ENCODE measurements around the gene U2SURP. TPM values are rescaled to one million over a fixed set of nuclear protein-coding genes. Genes with fewer than 3 reads are reported as not detected.

Gene U2SURP
- total RNA-seq, 6 donors from 2014 or later = 47.4 to 126 (median 58.6) TPM

DNA sequence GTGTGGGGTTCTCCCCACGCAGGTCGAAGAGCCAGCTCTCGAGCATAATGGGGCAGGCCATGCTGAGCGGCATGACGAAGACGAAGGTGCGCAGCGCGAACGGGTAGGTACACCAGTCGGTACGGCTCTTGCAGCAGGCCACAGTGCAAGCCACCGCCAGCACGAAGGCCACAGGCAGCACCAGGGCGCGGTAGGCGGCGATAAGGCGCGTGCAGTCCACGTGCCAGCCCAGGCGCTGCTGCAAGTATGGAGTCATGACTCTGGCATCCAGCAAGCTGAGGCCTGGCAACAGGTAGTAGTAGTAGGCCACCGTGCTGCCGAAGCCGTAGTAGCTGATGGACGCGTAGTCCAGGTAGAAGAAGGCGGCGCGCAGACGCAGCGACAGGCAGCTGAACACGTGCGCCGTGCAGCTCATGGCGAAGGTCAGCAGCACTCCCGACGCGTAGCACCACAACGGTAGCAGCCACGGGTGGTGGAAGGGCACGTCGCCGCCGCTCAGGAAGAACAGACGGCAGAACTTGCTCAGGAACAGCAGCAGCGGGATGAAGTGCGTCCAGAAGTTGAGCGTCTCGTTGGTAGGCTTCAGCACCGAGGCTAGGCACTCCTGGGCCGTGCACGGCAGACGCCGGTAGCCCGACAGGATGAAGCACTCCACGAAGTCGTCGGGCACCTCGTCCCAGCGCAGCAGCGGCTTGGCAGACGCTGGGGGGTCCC, 38.7 kb upstream of the U2SURP start:
- Histone ChIP-seq H3K9me3 (no peaks in the 10 kb centered on the region), H3K4me1 (peaks cover 9 to 19% (median 12%) of the 10 kb centered on the region in 4 donors), H3K4me3 (peak overlapping the region in 3 of 4 donors; percentile 48 to 62 (median 53)), H3K36me3 (no peaks in the 10 kb centered on the region), H3K27ac (no peak overlapping the region), H3K27me3 (peaks cover 0 to 33% (median 17%) of the 10 kb centered on the region in 4 donors)
- ATAC-seq (ENCODE audit: low FRiP score in 2 of 2) (peak; percentile 3 to 34), DNase-seq (peak in 1 of 2 donors; percentile 77)
- 76 to 81% methylated on average over 45 to 46 of the region's 63 CpGs for WGBS, 2 donors
- TF ChIP-seq EP300 (IDR thresholded peaks at IDR 0.05) = no peak
- TF ChIP-seq POLR2A (IDR thresholded peaks at IDR 0.05) = no peak
- no peak for TF ChIP-seq CTCF (IDR thresholded peaks at IDR 0.05)
- TF ChIP-seq POLR2AphosphoS5 (IDR thresholded peaks at IDR 0.05) = no peak

GRCh38 chr3:142963234-142963515, 38.2 kb upstream of the U2SURP start:
- Histone ChIP-seq H3K36me3 (no peaks in the 10 kb centered on the region), H3K9me3 (no peaks in the 10 kb centered on the region), H3K27me3 (peaks cover 0 to 33% (median 17%) of the 10 kb centered on the region in 4 donors), H3K27ac (no peak overlapping the region), H3K4me3 (peak overlapping the region in 3 of 4 donors; percentile 48 to 62 (median 53)), H3K4me1 (peaks cover 9 to 19% (median 12%) of the 10 kb centered on the region in 4 donors)
- TF ChIP-seq CTCF (IDR thresholded peaks at IDR 0.05) (no peak), EP300 (IDR thresholded peaks at IDR 0.05) (no peak), POLR2A (IDR thresholded peaks at IDR 0.05) (no peak), POLR2AphosphoS5 (IDR thresholded peaks at IDR 0.05) (no peak)
- WGBS, 2 donors = 0% methylated on average over 29 of the region's 35 CpGs; no CpG with 5 or more reads in 1 of the 2 donors
- ATAC-seq (ENCODE audit: low FRiP score in 2 of 2) = peak in 1 of 2 donors; percentile 55
- no peak for DNase-seq

GRCh38 chr3:142963516-142964448, 37.6 kb upstream of the U2SURP start, which contains the start of gene PAQR9:
PAQR9 (minus strand) TSS chr3:142963674; CDS start chr3:142963336, 338 bp downstream.
- Histone ChIP-seq H3K4me3 (peak within 1 kb of the TSS; percentile 13 to 62 (median 50)), H3K27ac (no peak within 1 kb of the TSS), H3K27me3 (peaks cover 0 to 33% (median 17%) of the 10 kb centered on the region in 4 donors), H3K36me3 (no peaks in the 10 kb centered on the region), H3K4me1 (peaks cover 9 to 19% (median 12%) of the 10 kb centered on the region in 4 donors), H3K9me3 (no peaks in the 10 kb centered on the region)
- 4 to 7% methylated on average over 20 to 80 of the region's 117 CpGs for WGBS, 2 donors
- ATAC-seq (ENCODE audit: low FRiP score in 2 of 2) (peak in 1 of 2 donors; percentile 71), DNase-seq (peak in 1 of 2 donors; percentile 86)
- TF ChIP-seq CTCF (IDR thresholded peaks at IDR 0.05) (no peak), POLR2A (IDR thresholded peaks at IDR 0.05) (no peak), POLR2AphosphoS5 (IDR thresholded peaks at IDR 0.05) (no peak), EP300 (IDR thresholded peaks at IDR 0.05) (no peak)

- H3K27ac ChIP-seq = no peak overlapping the region
- no peak for DNase-seq
- TF ChIP-seq POLR2A (IDR thresholded peaks at IDR 0.05) = no peak
- TF ChIP-seq POLR2AphosphoS5 (IDR thresholded peaks at IDR 0.05) = no peak
- no peak for TF ChIP-seq EP300 (IDR thresholded peaks at IDR 0.05)
- TF ChIP-seq CTCF (IDR thresholded peaks at IDR 0.05) = no peak
- 66 to 67% methylated on average over 3 of the region's 3 CpGs for WGBS, 2 donors
- ATAC-seq (ENCODE audit: low FRiP score in 2 of 2) = no peak
- no peaks in the 10 kb centered on the region for H3K9me3 ChIP-seq
- peaks cover 9 to 19% (median 12%) of the 10 kb centered on the region in 4 donors for H3K4me1 ChIP-seq
- no peaks in the 10 kb centered on the region for H3K36me3 ChIP-seq
- peaks cover 0 to 33% (median 17%) of the 10 kb centered on the region in 4 donors for H3K27me3 ChIP-seq
- H3K4me3 ChIP-seq = no peak overlapping the region
Measured at GRCh38 chr3:142965581-142965980, 35.8 kb upstream of the U2SURP start.

All from upper lobe of left lung (tissue), 6 donors.